ENCODE results near the gene NAV1. TPM values are rescaled to one million over a fixed set of nuclear protein-coding genes. Genes with fewer than 3 reads are reported as not detected.
"Not testable (repeated sequence)": the region's sequence is repeated elsewhere in the genome, so short reads cannot be mapped to it uniquely, and the experiment has no call there.

Gene NAV1
- total RNA-seq, 2 donors from 2014 or later = 126 to 255 TPM

DNA sequence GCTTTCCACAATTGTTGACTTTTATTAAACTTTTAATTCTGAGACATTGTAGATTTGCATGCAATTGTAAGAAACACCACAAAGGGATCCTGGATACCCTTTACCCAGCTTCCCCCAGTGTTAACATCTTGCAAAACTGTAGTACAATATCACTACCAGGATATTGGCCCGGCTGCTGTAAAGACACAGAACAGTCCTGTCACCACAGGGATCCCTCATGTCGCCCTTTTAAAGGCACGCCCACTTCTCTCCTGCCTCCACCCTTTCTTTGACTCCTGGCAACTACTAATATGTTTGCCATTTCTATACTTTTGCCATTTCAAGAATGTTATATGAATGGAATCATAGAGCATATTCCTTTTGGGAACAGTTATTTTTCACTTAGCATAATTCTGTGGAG is 37.0 kb downstream of the NAV1 start:
- Histone ChIP-seq H3K4me1 (ENCODE audit: control insufficient read depth in 1 of 2, low read depth in 2 of 2) (no peaks in the 10 kb centered on the region), H3K9me3 (no peaks in the 10 kb centered on the region), H3K27me3 (replicated peaks; ENCODE audit: insufficient read depth) (no peaks in the 10 kb centered on the region), H3K4me3 (no peak overlapping the region), H3K36me3 (no peaks in the 10 kb centered on the region), H3K27ac (no peak overlapping the region)
- DNase-seq (ENCODE audit: low spot score) (no peak), ATAC-seq (ENCODE audit: insufficient number of reproducible peaks, low FRiP score, low read depth) (no peak)
- TF ChIP-seq CTCF (IDR thresholded peaks at IDR 0.05) = no peak

- H3K9me3 ChIP-seq = no peaks in the 10 kb centered on the region
- H3K4me1 ChIP-seq (ENCODE audit: control insufficient read depth in 1 of 2, low read depth in 2 of 2) = no peaks in the 10 kb centered on the region
- no peak for DNase-seq (ENCODE audit: low spot score)
- ATAC-seq (ENCODE audit: insufficient number of reproducible peaks, low FRiP score, low read depth) = no peak
- no peak overlapping the region for H3K27ac ChIP-seq
- H3K4me3 ChIP-seq = no peak overlapping the region
- no peaks in the 10 kb centered on the region for H3K36me3 ChIP-seq
- TF ChIP-seq CTCF (IDR thresholded peaks at IDR 0.05) = no peak
- H3K27me3 ChIP-seq (replicated peaks; ENCODE audit: insufficient read depth) = no peaks in the 10 kb centered on the region
Observed at GRCh38 chr1:201576914-201577313, 38.0 kb downstream of the NAV1 start.

- Histone ChIP-seq H3K4me3 (no peak overlapping the region), H3K4me1 (ENCODE audit: control insufficient read depth in 1 of 2, low read depth in 2 of 2) (no peaks in the 10 kb centered on the region), H3K9me3 (no peaks in the 10 kb centered on the region), H3K27me3 (replicated peaks; ENCODE audit: insufficient read depth) (no peaks in the 10 kb centered on the region), H3K36me3 (no peaks in the 10 kb centered on the region), H3K27ac (no peak overlapping the region)
- no peak for TF ChIP-seq CTCF (IDR thresholded peaks at IDR 0.05)
- ATAC-seq (ENCODE audit: insufficient number of reproducible peaks, low FRiP score, low read depth) (no peak), DNase-seq (ENCODE audit: low spot score) (no peak)
Observed at GRCh38 chr1:201578008-201578888, 39.3 kb downstream of the NAV1 start.

DNA sequence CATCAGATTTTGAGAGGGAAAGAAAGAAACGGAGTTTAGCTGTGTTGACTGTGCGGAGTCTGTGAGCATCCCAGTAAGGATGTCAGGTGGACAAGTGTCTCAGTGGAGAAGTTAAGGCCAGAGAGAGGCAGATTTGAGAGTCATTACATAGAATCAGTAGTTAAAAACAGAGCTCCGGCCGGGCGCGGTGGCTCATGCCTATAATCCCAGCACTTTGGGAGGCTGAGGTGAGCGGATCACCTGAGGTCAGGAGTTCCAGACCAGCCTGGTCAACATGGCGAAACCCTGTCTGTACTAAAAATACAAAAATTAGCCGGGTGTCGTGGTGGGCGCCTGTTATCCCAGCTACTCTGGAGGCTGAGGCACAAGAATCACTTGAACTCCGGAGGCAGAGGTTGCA is 42.4 kb downstream of the NAV1 start:
- not testable (repeated sequence) for H3K36me3 ChIP-seq; H3K27me3 ChIP-seq (replicated peaks; ENCODE audit: insufficient read depth); H3K9me3 ChIP-seq; H3K4me3 ChIP-seq; ATAC-seq (ENCODE audit: insufficient number of reproducible peaks, low FRiP score, low read depth); DNase-seq (ENCODE audit: low spot score); H3K27ac ChIP-seq; H3K4me1 ChIP-seq (ENCODE audit: control insufficient read depth in 1 of 2, low read depth in 2 of 2)

DNA sequence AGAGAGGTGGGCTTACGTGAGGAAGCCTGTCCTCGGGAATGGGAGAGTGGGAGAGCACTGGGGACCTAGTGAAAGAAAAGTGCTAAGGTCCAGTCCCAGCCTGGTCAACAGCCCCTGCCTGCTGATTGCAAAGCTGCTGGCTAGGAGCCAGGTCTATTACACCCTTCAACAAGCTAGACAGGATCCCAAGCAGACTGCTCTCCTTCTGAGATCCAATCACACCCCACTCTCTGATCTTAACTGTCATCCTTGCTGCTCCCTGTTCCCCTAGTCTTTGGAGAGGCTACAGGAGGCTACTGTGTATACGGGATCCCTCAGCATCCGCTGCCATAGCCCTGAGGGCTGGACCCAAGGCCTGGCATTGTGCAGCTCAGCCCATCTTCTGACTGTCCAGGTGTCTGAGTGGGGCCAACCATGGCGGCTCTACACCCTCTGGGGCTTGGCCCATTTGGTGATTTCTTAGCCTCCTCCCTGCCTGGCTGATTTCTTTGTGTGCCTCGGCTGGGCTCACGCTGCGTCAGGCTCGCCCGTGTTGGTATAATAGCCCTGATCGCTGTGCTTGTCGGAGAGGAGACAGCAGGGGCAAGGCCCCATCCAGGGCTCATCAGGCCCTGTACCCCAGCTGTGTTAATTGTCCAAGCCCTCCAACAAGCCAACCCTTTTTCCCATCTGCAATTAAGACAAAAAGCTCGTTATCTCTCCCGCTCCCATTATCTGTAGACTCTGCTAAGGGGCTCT is 43.9 kb downstream of the NAV1 start:
- ATAC-seq (ENCODE audit: insufficient number of reproducible peaks, low FRiP score, low read depth) (no peak), DNase-seq (ENCODE audit: low spot score) (no peak)
- H3K27me3 ChIP-seq (replicated peaks; ENCODE audit: insufficient read depth) = no peaks in the 10 kb centered on the region
- no peak overlapping the region for H3K27ac ChIP-seq
- H3K4me1 ChIP-seq (ENCODE audit: control insufficient read depth in 1 of 2, low read depth in 2 of 2) = no peaks in the 10 kb centered on the region
- no peak overlapping the region for H3K4me3 ChIP-seq
- no peak for TF ChIP-seq CTCF (IDR thresholded peaks at IDR 0.05)
- H3K36me3 ChIP-seq = no peaks in the 10 kb centered on the region
- H3K9me3 ChIP-seq = no peaks in the 10 kb centered on the region

Measured in thoracic aorta (tissue), 2 donors.